ENCODE data around the gene CDH23. TPM values are rescaled to one million over a fixed set of nuclear protein-coding genes. Genes with fewer than 3 reads are reported as not detected.

CDH23 gene
- total and polyA plus RNA-seq, 2 donors (not counting 1 experiment from before 2014, with no cell fraction given) = 0.01 to 0.17 TPM

GRCh38 chr10:71633920-71634319, 237.2 kb downstream of the CDH23 start:
- H3K36me3 ChIP-seq (ENCODE audit: control insufficient read depth, insufficient read depth, low read length) = no peaks in the 10 kb centered on the region
- peaks cover 14% of the 10 kb centered on the region for H3K27me3 ChIP-seq (ENCODE audit: control insufficient read depth, insufficient read depth, low read length)
- no peak overlapping the region for H2AFZ ChIP-seq (ENCODE audit: low read length)
- H3K9me3 ChIP-seq (ENCODE audit: control insufficient read depth, insufficient read depth, low read depth, low read length) = no peaks in the 10 kb centered on the region
- no peak overlapping the region for H3K27ac ChIP-seq (ENCODE audit: insufficient read depth, low read length)
- H3K4me3 ChIP-seq (replicated peaks in 1 of 4; ENCODE audit: control extremely low read depth in 1 of 4, insufficient read depth in 1 of 4, low read depth in 3 of 4, low read length in 4 of 4) = no peak overlapping the region
- H3K79me2 ChIP-seq (ENCODE audit: control insufficient read depth, insufficient read depth, low read length) = no peaks in the 10 kb centered on the region
- H4K20me1 ChIP-seq (ENCODE audit: control insufficient read depth, extremely low read depth, insufficient read depth, low read length) = no peaks in the 10 kb centered on the region
- no peak overlapping the region for H3K9ac ChIP-seq (ENCODE audit: insufficient read depth, low read length)
- H3K4me2 ChIP-seq (ENCODE audit: extremely low read depth, insufficient read depth, low read length) = no peak overlapping the region
- no peak for TF ChIP-seq CTCF (conservative IDR thresholded peaks at IDR 0.05 in 1 of 2, IDR thresholded peaks at IDR 0.05 in 1 of 2; ENCODE audit: low read depth in 1 of 2, low read length in 2 of 2)
- no peak for TF ChIP-seq EZH2 (IDR thresholded peaks at IDR 0.05; ENCODE audit: low read length, missing control alignments)
- DNase-seq (ENCODE audit: low read depth in 2 of 2) = no peak
- H3K4me1 ChIP-seq (ENCODE audit: control insufficient read depth, extremely low read depth, insufficient read depth, low read length) = no peaks in the 10 kb centered on the region

- TF ChIP-seq EZH2 (IDR thresholded peaks at IDR 0.05; ENCODE audit: low read length, missing control alignments) (no peak), CTCF (conservative IDR thresholded peaks at IDR 0.05 in 1 of 2, IDR thresholded peaks at IDR 0.05 in 1 of 2; ENCODE audit: low read depth in 1 of 2, low read length in 2 of 2) (no peak)
- H3K4me2 ChIP-seq (ENCODE audit: extremely low read depth, insufficient read depth, low read length) = no peak overlapping the region
- no peak overlapping the region for H3K4me3 ChIP-seq (replicated peaks in 1 of 4; ENCODE audit: control extremely low read depth in 1 of 4, insufficient read depth in 1 of 4, low read depth in 3 of 4, low read length in 4 of 4)
- H3K36me3 ChIP-seq (ENCODE audit: control insufficient read depth, insufficient read depth, low read length) = no peaks in the 10 kb centered on the region
- H2AFZ ChIP-seq (ENCODE audit: low read length) = no peak overlapping the region
- no peak overlapping the region for H3K27ac ChIP-seq (ENCODE audit: insufficient read depth, low read length)
- H3K9me3 ChIP-seq (ENCODE audit: control insufficient read depth, insufficient read depth, low read depth, low read length) = no peaks in the 10 kb centered on the region
- H3K9ac ChIP-seq (ENCODE audit: insufficient read depth, low read length) = no peak overlapping the region
- DNase-seq (ENCODE audit: low read depth in 2 of 2) = no peak
- H3K27me3 ChIP-seq (ENCODE audit: control insufficient read depth, insufficient read depth, low read length) = peaks cover 14% of the 10 kb centered on the region
- no peaks in the 10 kb centered on the region for H3K79me2 ChIP-seq (ENCODE audit: control insufficient read depth, insufficient read depth, low read length)
- no peaks in the 10 kb centered on the region for H3K4me1 ChIP-seq (ENCODE audit: control insufficient read depth, extremely low read depth, insufficient read depth, low read length)
- no peaks in the 10 kb centered on the region for H4K20me1 ChIP-seq (ENCODE audit: control insufficient read depth, extremely low read depth, insufficient read depth, low read length)
These were observed 237.9 kb downstream of the CDH23 start for GRCh38 chr10:71634531-71635164.

- no peak for DNase-seq (ENCODE audit: low read depth in 2 of 2)
- Histone ChIP-seq H4K20me1 (ENCODE audit: control insufficient read depth, extremely low read depth, insufficient read depth, low read length) (no peaks in the 10 kb centered on the region), H3K79me2 (ENCODE audit: control insufficient read depth, insufficient read depth, low read length) (no peaks in the 10 kb centered on the region), H3K9me3 (ENCODE audit: control insufficient read depth, insufficient read depth, low read depth, low read length) (no peaks in the 10 kb centered on the region), H3K27ac (ENCODE audit: insufficient read depth, low read length) (no peak overlapping the region), H3K4me1 (ENCODE audit: control insufficient read depth, extremely low read depth, insufficient read depth, low read length) (no peaks in the 10 kb centered on the region), H3K4me2 (ENCODE audit: extremely low read depth, insufficient read depth, low read length) (no peak overlapping the region), H3K4me3 (replicated peaks in 1 of 4; ENCODE audit: control extremely low read depth in 1 of 4, insufficient read depth in 1 of 4, low read depth in 3 of 4, low read length in 4 of 4) (no peak overlapping the region), H2AFZ (ENCODE audit: low read length) (no peak overlapping the region), H3K36me3 (ENCODE audit: control insufficient read depth, insufficient read depth, low read length) (no peaks in the 10 kb centered on the region), H3K27me3 (ENCODE audit: control insufficient read depth, insufficient read depth, low read length) (peaks cover 14% of the 10 kb centered on the region), H3K9ac (ENCODE audit: insufficient read depth, low read length) (no peak overlapping the region)
- TF ChIP-seq CTCF (conservative IDR thresholded peaks at IDR 0.05 in 1 of 2, IDR thresholded peaks at IDR 0.05 in 1 of 2; ENCODE audit: low read depth in 1 of 2, low read length in 2 of 2) (no peak), EZH2 (IDR thresholded peaks at IDR 0.05; ENCODE audit: low read length, missing control alignments) (no peak)
These were observed 238.6 kb downstream of the CDH23 start for GRCh38 chr10:71635251-71635866.

All from fibroblast of lung (primary cell).